GM18502 (cell line): ENCODE data around the gene NDUFS3.
"Not testable (repeated sequence)": the region's sequence is repeated elsewhere in the genome, so short reads cannot be mapped to it uniquely, and the experiment has no call there.

Experiments
- ATAC-seq: cut with Tn5 transposase; IDR thresholded peaks from one replicate; pipeline ENCODE4 v1.9.1; 2021; ENCODE audit warnings: mild to moderate bottlenecking; ENCODE audit not compliant: unreplicated experiment, poor library complexity

NDUFS3 gene

DNA sequence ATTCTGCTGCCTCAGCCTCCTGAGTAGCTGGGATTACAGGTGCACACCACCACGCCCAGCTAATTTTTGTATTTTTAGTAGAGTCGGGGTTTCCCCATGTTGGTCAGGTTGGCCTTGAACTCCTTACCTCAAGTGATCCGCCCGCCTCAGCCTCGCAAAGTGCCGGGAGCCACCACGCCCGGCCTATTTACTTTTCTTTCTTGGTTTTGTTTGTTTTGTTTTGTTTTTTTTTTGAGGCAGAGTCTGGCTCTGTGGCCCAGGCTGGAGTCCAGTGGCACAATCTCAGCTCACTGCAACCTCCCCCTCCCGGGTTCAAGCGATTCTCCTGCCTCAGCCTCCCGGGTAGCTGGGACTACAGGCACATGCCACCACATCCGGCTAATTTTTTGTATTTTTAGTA, 21.9 kb upstream of the NDUFS3 start:
- ATAC-seq: not testable (repeated sequence)

- no peak for ATAC-seq
Measured at GRCh38 chr11:47558695-47559094, 20.2 kb upstream of the NDUFS3 start.

DNA sequence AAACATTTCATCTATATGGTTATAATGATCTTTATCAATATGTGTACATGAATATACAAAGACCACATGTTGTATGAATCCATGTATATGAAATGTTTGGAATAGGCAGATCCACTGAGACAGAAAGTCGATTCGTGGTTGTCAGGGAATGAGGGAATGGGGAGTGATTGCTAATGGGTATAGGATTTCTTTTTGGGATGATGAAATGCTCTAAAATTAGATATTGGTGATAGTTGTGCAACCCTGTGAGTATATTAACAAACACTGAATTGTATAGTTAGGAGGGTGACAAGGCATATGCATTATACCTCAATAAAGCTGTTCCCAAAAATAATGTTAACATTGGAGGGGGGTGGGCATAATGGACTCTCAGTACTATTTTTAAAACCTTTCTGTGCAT, 18.4 kb upstream of the NDUFS3 start:
- no peak for ATAC-seq

DNA sequence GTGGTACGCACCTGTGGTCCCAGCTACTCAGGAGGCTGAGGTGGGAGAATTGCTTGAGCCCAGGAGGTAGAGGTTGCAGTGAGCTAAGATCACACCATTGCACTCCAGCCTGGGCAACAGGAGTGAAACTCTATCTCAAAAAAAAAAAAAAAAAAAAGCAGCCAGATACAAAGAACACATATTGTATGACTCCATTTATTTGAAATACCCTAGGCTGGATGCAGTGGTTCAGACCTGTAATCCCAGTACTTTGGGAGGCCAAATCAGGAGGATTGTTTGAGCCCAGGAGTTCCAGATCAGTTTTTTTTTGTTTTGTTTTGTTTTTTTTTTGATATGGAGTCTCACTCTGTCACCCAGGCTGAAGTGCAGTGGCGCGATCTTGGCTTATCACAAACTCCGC, 16.5 kb upstream of the NDUFS3 start:
- ATAC-seq: not testable (repeated sequence)

- ATAC-seq: not testable (repeated sequence)
Measured at GRCh38 chr11:47564366-47564765, 14.5 kb upstream of the NDUFS3 start.

- ATAC-seq: no peak
Measured at GRCh38 chr11:47564933-47565339, 13.9 kb upstream of the NDUFS3 start.

DNA sequence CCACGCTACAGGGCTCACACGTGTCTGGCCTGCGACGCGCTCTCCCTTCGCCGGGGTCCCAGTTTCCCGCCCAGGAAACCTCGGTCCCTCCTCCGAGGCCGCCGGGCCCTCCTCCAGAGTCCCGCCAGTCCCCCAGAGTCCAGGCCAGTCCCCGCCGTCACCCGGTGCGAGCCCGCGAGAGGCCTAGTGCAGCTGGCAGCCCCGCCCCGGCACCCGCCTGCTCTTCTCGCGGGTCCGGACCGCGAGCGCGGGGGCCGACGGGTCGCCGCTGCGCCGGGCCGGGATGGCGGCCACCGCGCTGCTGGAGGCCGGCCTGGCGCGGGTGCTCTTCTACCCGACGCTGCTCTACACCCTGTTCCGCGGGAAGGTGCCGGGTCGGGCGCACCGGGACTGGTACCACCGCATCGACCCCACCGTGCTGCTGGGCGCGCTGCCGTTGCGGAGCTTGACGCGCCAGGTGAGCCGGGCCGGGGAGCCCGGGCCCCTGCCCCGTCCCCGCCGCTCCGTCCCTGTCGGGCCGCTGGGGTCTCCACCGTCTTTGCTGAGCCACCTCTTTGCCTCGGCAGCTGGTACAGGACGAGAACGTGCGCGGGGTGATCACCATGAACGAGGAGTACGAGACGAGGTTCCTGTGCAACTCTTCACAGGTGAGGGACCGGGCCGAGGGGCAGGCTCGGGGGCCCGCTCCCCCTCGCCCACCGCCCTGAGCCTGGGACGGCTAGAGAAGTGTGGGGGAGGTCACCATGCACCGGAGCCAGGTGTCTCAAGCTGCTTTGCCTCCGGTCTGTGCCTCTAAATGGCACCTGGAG, 13.3 kb upstream of the NDUFS3 start, which contains the start of gene PTPMT1:
PTPMT1 (plus strand) TSS at position 260 of the 809 bp plus-strand sequence; CDS start at position 284, 24 bp downstream.
- ATAC-seq: peak; percentile 84

DNA sequence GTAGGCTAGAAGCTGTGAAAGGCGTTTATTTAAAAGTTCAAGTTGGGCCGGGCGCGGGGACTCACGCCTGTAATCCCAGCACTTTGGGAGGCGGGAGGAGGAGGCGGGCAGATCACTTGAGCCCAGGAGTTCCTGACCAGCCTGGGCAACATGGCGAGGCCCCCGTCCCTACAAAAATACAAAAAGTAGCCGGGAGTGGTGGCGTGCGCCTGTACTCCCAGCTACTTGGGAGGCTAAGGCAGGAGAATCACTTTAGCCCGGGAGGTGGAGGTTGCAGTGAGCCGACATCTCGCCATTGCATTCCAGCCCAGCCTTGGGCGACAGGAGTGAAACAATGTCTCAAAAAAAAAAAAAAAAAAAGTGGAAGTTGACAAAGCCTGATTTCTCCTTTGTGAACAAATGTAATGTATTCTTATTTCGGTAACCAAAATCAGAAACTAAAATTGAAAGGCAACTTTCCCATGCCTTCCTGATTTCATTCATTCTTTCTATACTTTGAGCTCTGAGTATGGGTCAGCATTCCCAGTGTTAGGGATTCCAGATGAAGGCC, 12.7 kb upstream of the NDUFS3 start:
- peak; percentile 16 for ATAC-seq

GRCh38 chr11:47569646-47570045, 9.2 kb upstream of the NDUFS3 start:
- no peak for ATAC-seq

DNA sequence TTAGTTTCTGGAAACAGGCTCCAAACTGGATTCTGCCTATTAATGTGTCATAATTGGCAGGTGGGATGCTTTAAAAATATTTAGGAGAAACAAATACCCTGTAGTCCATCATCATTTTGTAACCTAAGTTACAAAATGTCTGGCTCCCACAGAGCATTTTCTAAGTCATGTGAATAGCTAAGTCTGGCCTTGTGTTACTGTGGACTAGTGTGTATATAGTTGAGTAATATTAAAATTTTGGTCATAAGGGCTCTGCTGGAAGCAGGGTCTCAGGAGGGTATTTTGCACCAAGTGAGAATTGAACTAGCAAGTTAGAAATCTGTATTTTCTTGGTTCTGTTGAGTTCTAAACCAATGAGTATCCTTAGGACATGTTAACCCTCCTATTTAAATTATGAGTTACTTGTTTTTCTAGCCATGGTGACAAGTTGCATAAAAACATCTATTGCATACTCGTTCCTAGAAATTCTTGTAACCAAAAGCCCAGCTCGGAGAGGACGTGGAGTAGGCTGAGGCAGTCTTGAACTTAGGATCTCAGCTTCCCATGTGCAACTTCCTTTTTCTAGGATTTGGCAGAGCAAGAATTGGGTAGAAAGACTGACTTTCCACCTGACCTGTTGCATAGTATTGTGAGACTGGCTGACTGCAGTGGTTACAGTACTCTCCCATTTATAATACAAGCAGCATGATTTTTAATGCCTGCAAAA, 8.1 kb upstream of the NDUFS3 start:
- ATAC-seq: no peak

DNA sequence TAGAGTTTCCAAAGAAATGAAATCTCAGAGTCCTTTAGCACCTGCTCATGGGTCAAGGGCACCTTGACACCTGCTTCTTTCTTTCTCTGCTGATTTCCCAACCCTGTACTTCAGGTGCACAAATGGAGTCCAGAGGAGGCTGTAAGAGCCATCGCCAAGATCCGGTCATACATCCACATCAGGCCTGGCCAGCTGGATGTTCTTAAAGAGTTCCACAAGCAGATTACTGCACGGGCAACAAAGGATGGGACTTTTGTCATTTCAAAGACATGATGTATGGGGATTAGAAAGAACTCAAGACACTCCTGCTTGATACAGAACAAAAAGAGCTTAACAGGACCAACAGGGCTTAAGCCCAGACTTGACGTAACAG, 7.5 kb upstream of the NDUFS3 start:
- no peak for ATAC-seq

- no peak for ATAC-seq
Measured at GRCh38 chr11:47571895-47572294, 7.0 kb upstream of the NDUFS3 start.

- no peak for ATAC-seq
Measured at GRCh38 chr11:47572715-47573255, 6.1 kb upstream of the NDUFS3 start.

DNA sequence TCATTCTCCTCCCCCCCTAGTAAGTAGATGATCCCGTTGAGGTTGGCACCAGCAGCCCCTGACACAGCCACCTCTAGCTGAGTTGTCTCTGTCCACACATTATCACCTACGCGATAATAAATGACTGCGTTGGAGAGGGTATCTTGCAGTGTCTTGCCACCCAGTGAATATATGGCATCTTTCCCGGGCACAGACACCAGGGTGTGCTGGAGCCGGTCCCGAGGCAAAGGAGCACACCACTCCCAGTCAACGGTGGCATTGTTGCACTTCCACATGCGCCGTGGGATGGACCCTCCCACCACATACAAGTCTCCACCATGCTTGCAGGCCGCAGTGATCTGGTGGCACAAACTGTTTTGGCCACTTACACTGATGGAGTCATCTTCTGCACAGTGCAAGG, 5.6 kb upstream of the NDUFS3 start:
- no peak for ATAC-seq

DNA sequence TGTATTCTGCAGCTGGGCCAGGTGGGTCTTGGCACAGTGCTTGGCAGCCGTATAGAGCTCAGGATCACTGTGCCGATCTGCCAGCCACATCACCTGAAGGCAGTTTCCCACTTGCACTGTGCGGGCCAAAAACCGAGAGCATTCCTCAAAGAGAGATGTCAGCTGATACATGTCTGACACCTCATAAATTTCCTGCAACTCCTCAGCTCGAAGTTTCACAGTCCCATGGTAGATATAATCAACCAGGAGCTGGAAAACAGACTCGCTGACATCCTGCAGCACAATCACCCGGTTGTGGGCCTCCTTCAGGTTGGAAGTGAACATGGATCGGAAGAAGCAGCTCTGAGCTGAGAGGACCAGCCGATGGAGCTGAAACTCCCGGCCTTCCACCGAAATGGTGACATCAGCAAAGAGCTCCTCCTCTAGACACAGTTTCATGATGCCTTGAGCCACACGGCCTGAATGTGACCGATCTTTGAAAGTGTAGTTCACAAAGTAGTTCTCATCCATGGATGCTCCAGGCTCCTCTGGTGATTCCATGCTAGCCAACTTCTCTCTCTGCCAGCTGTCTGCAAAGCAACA, 1.3 kb upstream of the NDUFS3 start:
- no peak for ATAC-seq

DNA sequence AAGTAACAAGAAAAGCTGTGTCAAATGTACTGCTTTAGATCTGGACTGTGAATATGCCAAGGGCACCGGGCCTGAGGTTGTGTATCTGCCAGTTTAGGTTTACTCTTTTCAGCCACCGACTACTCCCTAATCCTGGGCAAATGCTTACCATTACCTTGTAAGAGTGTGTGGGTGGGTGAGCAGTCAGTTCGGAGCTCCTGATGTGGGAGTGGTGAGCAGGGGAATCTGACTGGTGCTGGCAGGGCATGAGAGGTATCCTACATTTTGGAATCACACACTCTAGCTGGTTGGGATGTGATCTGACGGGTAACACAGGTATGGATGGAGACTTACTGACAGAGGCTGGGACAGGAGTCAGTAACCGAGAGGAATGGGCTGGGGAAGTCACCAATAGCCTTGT, 5.0 kb downstream of the NDUFS3 start:
- ATAC-seq: no peak

- ATAC-seq: no peak
Measured at GRCh38 chr11:47586098-47586855, 7.4 kb downstream of the NDUFS3 start, which contains the start of gene FAM180B. Gene FAM180B (plus strand): TSS chr11:47586678. CDS start chr11:47586769, 91 bp downstream.

DNA sequence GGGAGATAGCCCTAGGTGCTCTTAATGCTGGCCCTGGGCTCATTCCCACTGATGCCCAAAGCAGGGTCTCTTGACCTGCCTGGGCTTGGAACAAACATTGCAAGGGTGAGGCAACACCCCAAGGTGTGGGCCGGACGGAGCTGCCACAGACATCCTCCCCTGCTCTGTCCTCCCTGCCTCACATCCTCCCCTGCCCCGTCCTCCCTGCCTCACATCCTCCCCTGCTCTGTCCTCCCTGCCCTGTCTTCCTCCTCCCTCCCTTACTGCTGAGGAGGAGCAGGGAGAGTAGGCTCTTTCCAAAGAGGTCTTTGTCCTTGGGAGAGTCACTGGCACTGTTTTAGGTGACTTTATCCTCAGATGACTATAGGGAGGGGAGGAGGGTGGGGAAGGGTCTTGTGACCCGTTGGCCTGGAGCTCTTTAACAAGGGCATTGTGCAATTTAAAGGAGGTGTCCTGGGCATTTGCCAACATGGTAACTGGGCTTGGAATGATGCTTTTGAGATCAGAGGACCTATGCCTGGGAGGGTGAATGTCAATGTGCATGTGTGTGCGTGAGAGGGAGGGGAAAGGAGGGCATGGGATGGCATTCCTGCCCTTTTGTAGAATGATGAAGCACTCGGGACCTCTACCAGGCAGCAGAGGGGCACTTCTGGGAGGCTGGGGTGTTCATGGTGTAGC, 8.3 kb downstream of the NDUFS3 start:
- no peak for ATAC-seq

DNA sequence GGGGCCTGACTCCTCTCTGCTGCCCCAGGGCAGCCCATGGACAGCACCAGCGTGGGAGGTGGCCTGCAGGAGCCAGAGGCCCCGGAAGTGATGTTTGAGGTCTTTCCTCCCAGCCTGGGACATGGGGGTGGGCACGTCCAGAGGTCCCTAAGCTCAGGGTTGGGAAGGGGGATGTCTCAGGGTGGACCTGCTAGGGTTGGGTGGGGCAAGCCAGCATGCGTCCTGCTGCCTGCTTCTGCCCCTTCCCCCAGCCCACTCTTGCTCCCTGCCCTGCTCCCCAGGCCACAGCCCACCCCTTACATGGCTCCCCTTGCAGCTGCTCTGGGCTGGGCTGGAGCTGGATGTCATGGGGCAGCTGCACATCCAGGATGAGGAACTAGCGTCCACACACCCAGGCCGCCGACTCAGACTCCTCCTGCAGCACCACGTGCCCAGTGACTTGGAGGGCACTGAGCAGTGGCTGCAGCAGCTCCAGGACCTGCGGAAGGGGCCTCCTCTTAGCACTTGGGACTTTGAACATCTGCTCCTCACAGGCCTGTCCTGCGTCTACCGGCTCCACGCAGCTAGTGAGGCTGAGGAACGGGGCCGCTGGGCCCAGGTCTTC, 9.0 kb downstream of the NDUFS3 start:
- ATAC-seq: no peak
